SK-N-SH treated with all-trans-retinoic acid at 6 μM for 48 hours (cell line): Measurements from ENCODE around the gene KRTAP5-4.

ENCODE experiments used
- ATAC-seq: fragments of 200-7000 bp; cut with Tn5 transposase; 3 replicates; pipeline ENCODE4 v1.9.1; 2020; ENCODE audit warnings: mild to moderate bottlenecking, moderate library complexity
- ARNTL ChIP-seq: fragments of 450-650 bp; formaldehyde crosslinking; IDR thresholded peaks from 2 replicates; pipeline ENCODE4 v1.5.0; 2020; ENCODE audit warnings: low read depth, mild to moderate bottlenecking, moderate library complexity, borderline replicate concordance
- BACH2 ChIP-seq: fragments of 250-450 bp; sonication (Bioruptor Pico); IDR thresholded peaks from 2 replicates; pipeline ENCODE4 v1.9.0; 2021; ENCODE audit warnings: mild to moderate bottlenecking, borderline replicate concordance
- CSDC2 ChIP-seq: fragments of 250-450 bp; sonication (Bioruptor Pico); IDR thresholded peaks from 2 replicates; pipeline ENCODE4 v1.5.0; 2020; ENCODE audit warnings: mild to moderate bottlenecking, moderate library complexity
- CSRNP3 ChIP-seq: fragments of 250-450 bp; sonication (Bioruptor Pico); IDR thresholded peaks from 2 replicates; pipeline ENCODE4 v1.5.1; 2021; ENCODE audit warnings: mild to moderate bottlenecking, moderate library complexity
- ESRRG ChIP-seq: fragments of 250-450 bp; sonication (Bioruptor Pico); IDR thresholded peaks from 2 replicates; pipeline ENCODE4 v1.6.1; 2021; ENCODE audit warnings: mild to moderate bottlenecking
- GLIS3 ChIP-seq: fragments of 250-450 bp; sonication (Bioruptor Pico); IDR thresholded peaks from 2 replicates; pipeline ENCODE4 v1.5.0; 2020; ENCODE audit warnings: mild to moderate bottlenecking, moderate library complexity
- ISL1 ChIP-seq: fragments of 250-450 bp; sonication (Bioruptor Pico); IDR thresholded peaks from 2 replicates; pipeline ENCODE4 v2.1.2; 2022; ENCODE audit warnings: mild to moderate bottlenecking, moderate library complexity
- OSR1 ChIP-seq: fragments of 250-450 bp; sonication (Bioruptor Pico); IDR thresholded peaks from 2 replicates; pipeline ENCODE4 v1.8.0; 2022; ENCODE audit warnings: moderate library complexity, mild to moderate bottlenecking, inconsistent platforms
- POU6F1 ChIP-seq: fragments of 250-450 bp; sonication (Bioruptor Pico); IDR thresholded peaks from 2 replicates; pipeline ENCODE4 v1.8.0; 2021; ENCODE audit warnings: low read depth, mild to moderate bottlenecking, moderate library complexity, borderline replicate concordance
- PPARA ChIP-seq: fragments of 250-450 bp; sonication (Bioruptor Pico); IDR thresholded peaks from 2 replicates; pipeline ENCODE4 v1.5.0; 2020; ENCODE audit warnings: mild to moderate bottlenecking, borderline replicate concordance
- RARB ChIP-seq: fragments of 250-450 bp; sonication (Bioruptor Pico); IDR thresholded peaks from 2 replicates; pipeline ENCODE4 v1.8.0; 2021; ENCODE audit warnings: mild to moderate bottlenecking, moderate library complexity
- SNAI2 ChIP-seq: fragments of 250-450 bp; sonication (Bioruptor Pico); IDR thresholded peaks from 2 replicates; pipeline ENCODE4 v1.5.0; 2020; ENCODE audit warnings: mild to moderate bottlenecking, moderate library complexity
- TSHZ2 ChIP-seq: fragments of 250-450 bp; sonication (Bioruptor Pico); IDR thresholded peaks from 2 replicates; pipeline ENCODE4 v1.5.0; 2020; ENCODE audit warnings: mild to moderate bottlenecking, moderate library complexity
- ZFP3 ChIP-seq: fragments of 250-450 bp; sonication (Bioruptor Pico); IDR thresholded peaks from 2 replicates; pipeline ENCODE4 v1.5.0; 2020; ENCODE audit warnings: mild to moderate bottlenecking, moderate library complexity
- ZFP30 ChIP-seq: fragments of 450-650 bp; formaldehyde crosslinking; IDR thresholded peaks from 2 replicates; pipeline ENCODE4 v1.5.0; 2022; ENCODE audit warnings: mild to moderate bottlenecking, moderate library complexity
- ZNF70 ChIP-seq: fragments of 450-650 bp; formaldehyde crosslinking; IDR thresholded peaks from 2 replicates; pipeline ENCODE4 v1.5.0; 2020; ENCODE audit warnings: mild to moderate bottlenecking, moderate library complexity
- ZNF8 ChIP-seq: fragments of 450-650 bp; formaldehyde crosslinking; IDR thresholded peaks from 2 replicates; pipeline ENCODE4 v1.5.0; 2020; ENCODE audit warnings: mild to moderate bottlenecking, moderate library complexity
- TF ChIP-seq, protein P1 (sequence below): fragments of 250-450 bp; sonication (Bioruptor Pico); IDR thresholded peaks from 2 replicates; pipeline ENCODE4 v1.8.0; 2020; ENCODE audit warnings: mild to moderate bottlenecking, moderate library complexity, borderline replicate concordance
- TF ChIP-seq, protein P2 (sequence below): fragments of 250-450 bp; sonication (Bioruptor Pico); IDR thresholded peaks from 2 replicates; pipeline ENCODE4 v1.5.1; 2020; ENCODE audit warnings: low read depth, mild to moderate bottlenecking, moderate library complexity

Gene KRTAP5-4

DNA sequence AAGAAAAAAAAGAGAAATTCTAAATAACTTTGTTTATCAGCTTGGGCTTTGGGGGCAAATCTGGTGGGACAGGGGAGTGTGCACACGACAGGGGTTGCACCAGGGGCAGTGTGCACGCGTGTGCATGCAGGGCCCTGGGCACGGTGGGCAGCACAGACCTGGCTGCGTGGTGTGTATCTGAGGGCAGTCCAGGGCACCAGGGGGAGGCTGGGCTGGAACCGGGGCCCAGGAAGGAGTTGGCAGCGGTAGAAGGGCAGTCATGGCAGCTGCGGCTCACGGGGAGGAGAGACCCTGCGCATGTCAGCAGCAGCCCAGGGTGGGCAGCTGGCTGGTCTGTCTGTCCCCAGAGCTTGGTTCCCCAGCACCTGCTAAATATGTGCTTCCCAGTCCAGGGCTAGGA, 11.9 kb upstream of the KRTAP5-4 start:
- TF ChIP-seq ZNF70, result no peak
- TF ChIP-seq, protein P1, sequence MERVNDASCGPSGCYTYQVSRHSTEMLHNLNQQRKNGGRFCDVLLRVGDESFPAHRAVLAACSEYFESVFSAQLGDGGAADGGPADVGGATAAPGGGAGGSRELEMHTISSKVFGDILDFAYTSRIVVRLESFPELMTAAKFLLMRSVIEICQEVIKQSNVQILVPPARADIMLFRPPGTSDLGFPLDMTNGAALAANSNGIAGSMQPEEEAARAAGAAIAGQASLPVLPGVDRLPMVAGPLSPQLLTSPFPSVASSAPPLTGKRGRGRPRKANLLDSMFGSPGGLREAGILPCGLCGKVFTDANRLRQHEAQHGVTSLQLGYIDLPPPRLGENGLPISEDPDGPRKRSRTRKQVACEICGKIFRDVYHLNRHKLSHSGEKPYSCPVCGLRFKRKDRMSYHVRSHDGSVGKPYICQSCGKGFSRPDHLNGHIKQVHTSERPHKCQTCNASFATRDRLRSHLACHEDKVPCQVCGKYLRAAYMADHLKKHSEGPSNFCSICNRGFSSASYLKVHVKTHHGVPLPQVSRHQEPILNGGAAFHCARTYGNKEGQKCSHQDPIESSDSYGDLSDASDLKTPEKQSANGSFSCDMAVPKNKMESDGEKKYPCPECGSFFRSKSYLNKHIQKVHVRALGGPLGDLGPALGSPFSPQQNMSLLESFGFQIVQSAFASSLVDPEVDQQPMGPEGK (CRISPR knock-in tag), result no peak
- TF ChIP-seq BACH2 (CRISPR knock-in tag), result no peak
- TF ChIP-seq CSRNP3 (CRISPR knock-in tag), result no peak
- TF ChIP-seq ZFP30 (CRISPR knock-in tag), result no peak
- TF ChIP-seq TSHZ2, result no peak
- no peak for ATAC-seq

DNA sequence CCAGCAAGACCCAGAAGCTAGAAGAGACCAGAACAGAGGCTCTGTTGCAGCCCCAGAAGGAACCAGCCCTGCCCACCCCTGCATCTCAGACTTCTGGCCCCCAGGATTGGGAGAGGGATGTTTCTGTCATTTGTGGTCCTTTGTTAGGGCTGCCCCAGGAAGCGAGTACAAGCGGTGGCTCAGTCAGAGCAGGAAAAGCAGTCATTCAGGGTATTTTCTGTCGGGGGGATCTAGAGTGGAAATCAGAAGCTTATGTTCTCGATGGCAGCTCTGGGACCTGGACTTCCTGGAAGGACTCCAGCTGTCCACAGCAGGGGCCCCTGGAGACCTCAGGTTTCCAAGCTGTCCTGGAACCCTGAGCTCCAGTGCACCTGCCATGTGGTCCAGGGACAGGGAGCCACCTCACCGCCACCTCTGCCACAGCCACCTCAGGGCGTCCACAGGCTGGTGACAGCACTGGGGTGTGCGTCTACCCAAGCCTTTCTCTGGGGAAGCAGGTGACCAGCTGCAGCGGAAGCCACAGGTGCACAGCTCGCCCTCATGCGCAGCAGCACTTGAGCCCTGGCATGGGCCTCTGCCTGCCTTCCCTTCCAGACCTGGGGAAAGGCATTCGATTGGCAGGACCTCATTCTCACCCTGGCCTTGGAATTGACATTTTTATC, 10.2 kb upstream of the KRTAP5-4 start:
- no peak for TF ChIP-seq CSDC2 (CRISPR knock-in tag)
- no peak for TF ChIP-seq ZNF8 (CRISPR knock-in tag)
- no peak for TF ChIP-seq POU6F1 (CRISPR knock-in tag)
- no peak for TF ChIP-seq ESRRG
- TF ChIP-seq, protein P2, sequence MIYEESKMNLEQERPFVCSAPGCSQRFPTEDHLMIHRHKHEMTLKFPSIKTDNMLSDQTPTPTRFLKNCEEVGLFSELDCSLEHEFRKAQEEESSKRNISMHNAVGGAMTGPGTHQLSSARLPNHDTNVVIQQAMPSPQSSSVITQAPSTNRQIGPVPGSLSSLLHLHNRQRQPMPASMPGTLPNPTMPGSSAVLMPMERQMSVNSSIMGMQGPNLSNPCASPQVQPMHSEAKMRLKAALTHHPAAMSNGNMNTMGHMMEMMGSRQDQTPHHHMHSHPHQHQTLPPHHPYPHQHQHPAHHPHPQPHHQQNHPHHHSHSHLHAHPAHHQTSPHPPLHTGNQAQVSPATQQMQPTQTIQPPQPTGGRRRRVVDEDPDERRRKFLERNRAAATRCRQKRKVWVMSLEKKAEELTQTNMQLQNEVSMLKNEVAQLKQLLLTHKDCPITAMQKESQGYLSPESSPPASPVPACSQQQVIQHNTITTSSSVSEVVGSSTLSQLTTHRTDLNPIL (CRISPR knock-in tag), result no peak
- TF ChIP-seq PPARA (CRISPR knock-in tag), result no peak
- no peak for TF ChIP-seq RARB (CRISPR knock-in tag)
- TF ChIP-seq CSRNP3 (CRISPR knock-in tag), result no peak
- no peak for TF ChIP-seq ZFP3 (CRISPR knock-in tag)
- no peak for TF ChIP-seq GLIS3 (CRISPR knock-in tag)
- no peak for TF ChIP-seq ISL1 (CRISPR knock-in tag)
- no peak for TF ChIP-seq ARNTL
- TF ChIP-seq ZNF70, result no peak
- TF ChIP-seq SNAI2, result no peak
- no peak for TF ChIP-seq OSR1 (CRISPR knock-in tag)
- TF ChIP-seq, protein P1 (CRISPR knock-in tag), result no peak
- no peak for ATAC-seq
